Measurements from ENCODE around the gene ADD1.

ADD1 gene

GRCh38 chr4:2837904-2838496 is 5.6 kb upstream of the ADD1 start:
- no peak overlapping the region for H3K4me3 ChIP-seq (ENCODE audit: low read depth, low read length)
- no peak for TF ChIP-seq CTCF (IDR thresholded peaks at IDR 0.05; ENCODE audit: low read depth, low read length, missing control alignments)
- no peak for DNase-seq (ENCODE audit: low read depth)

DNA sequence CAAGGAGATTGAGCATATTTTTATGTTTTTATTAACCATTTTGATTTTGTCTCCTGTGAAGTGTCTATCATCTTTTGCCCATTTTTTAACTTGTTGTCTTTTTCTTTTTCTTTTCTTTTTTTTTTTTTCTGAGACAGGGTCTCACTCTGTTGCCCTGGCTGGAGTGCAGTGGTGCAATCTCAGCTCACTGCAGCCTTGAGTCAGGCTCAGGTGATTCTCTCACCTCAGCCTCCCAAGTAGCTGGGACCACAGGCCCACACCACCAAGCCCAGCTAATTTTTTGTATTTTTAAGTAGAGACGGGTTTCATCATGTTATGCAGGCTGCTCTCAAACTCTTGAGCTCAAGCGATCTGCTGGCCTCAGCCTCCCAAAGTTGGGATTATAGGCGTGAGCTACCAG is 4.6 kb upstream of the ADD1 start:
- no peak overlapping the region for H3K4me3 ChIP-seq (ENCODE audit: low read depth, low read length)
- DNase-seq (ENCODE audit: low read depth) = no peak
- TF ChIP-seq CTCF (IDR thresholded peaks at IDR 0.05; ENCODE audit: low read depth, low read length, missing control alignments) = no peak

DNA sequence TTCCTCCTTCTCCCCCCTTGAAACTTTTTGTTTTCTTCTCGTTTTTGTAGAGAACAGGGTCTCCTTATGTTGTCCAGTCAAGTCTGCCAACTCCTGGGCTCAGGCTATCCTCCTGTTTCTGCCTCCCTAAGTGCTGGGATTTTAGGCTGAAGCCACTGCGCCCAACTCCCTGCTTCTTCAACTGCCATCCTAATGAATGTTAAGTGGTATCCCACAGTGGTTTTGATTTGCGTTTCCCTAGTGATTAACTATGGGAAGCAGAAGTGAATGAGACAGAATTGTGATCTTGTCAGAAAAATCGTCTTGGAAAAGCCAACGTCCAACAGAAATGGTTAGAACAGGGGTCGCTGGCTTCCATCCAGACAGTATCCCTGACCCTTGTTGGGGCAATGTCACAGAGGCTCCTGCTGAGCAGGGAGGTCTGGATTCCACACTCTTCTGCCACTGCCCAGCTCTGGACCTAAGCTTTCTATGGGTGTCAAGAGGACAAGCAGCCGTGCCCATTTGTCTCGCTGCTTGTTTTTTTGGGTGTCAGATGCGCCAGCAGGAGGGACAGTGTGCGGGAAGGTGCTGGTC is 869 bp upstream of the ADD1 start:
- TF ChIP-seq CTCF (IDR thresholded peaks at IDR 0.05; ENCODE audit: low read depth, low read length, missing control alignments) = no peak
- DNase-seq (ENCODE audit: low read depth) = no peak
- peak overlapping the region; percentile 80 for H3K4me3 ChIP-seq (ENCODE audit: low read depth, low read length)

- TF ChIP-seq CTCF (IDR thresholded peaks at IDR 0.05; ENCODE audit: low read depth, low read length, missing control alignments) = no peak
- no peak for DNase-seq (ENCODE audit: low read depth)
- H3K4me3 ChIP-seq (ENCODE audit: low read depth, low read length) = peak overlapping the region; percentile 80
Measured at GRCh38 chr4:2843941-2844584, 419 bp downstream of the ADD1 start.

GRCh38 chr4:2846172-2846571 is 2.5 kb downstream of the ADD1 start:
- H3K4me3 ChIP-seq (ENCODE audit: low read depth, low read length) = no peak overlapping the region
- DNase-seq (ENCODE audit: low read depth) = no peak
- no peak for TF ChIP-seq CTCF (IDR thresholded peaks at IDR 0.05; ENCODE audit: low read depth, low read length, missing control alignments)

GRCh38 chr4:2847302-2847871 is 3.7 kb downstream of the ADD1 start:
- no peak for DNase-seq (ENCODE audit: low read depth)
- H3K4me3 ChIP-seq (ENCODE audit: low read depth, low read length) = no peak overlapping the region

More at GRCh38 chr4:2847302-2847871, 3.7 kb downstream of the ADD1 start:
- TF ChIP-seq CTCF (IDR thresholded peaks at IDR 0.05; ENCODE audit: low read depth, low read length, missing control alignments) = no peak

Measured in GM12864 (cell line).